CD4-positive, alpha-beta memory T cell (primary cell): ENCODE results near the gene TBC1D14. TPM values are rescaled to one million over a fixed set of nuclear protein-coding genes. Genes with fewer than 3 reads are reported as not detected.
"Not testable (repeated sequence)": the region's sequence is repeated elsewhere in the genome, so short reads cannot be mapped to it uniquely, and the experiment has no call there.

ENCODE experiments used
- CTCF ChIA-PET: fragments of 350-600 bp; sonication (Branson Sonifier 250); formaldehyde crosslinking; loops from one replicate; lab custom pipeline; 2021; ENCODE audit warnings: inconsistent platforms; ENCODE audit not compliant: partially characterized antibody; lab: Charles Lee
- POLR2A ChIA-PET: fragments of 350-600 bp; sonication (Branson Sonifier 250); formaldehyde crosslinking; loops from one replicate; lab custom pipeline; 2021; ENCODE audit not compliant: partially characterized antibody; lab: Charles Lee
- DNase-seq, 5 donors: peaks; one replicate each; pipeline versions ENCODE4 v3.0.0 to v3.0.0-alpha.2; 2020 to 2022; ENCODE audit warnings: mixed read lengths in 1 of 5
- H3K27ac ChIP-seq: one replicate; pipeline ENCODE4 v1.7.0; 2013; ENCODE audit warnings: low read depth, low read length
- H3K27me3 ChIP-seq: 2 replicates; pipeline ENCODE4 v1.7.0; 2013; ENCODE audit warnings: mild to moderate bottlenecking, low read length, moderate library complexity; ENCODE audit not compliant: insufficient read depth
- H3K36me3 ChIP-seq: 2 replicates; pipeline ENCODE4 v1.7.0; 2013; ENCODE audit warnings: mild to moderate bottlenecking, low read length, moderate library complexity; ENCODE audit not compliant: insufficient read depth
- H3K4me1 ChIP-seq: 2 replicates; pipeline ENCODE4 v1.7.0; 2013; ENCODE audit warnings: mild to moderate bottlenecking, low read length, moderate library complexity; ENCODE audit not compliant: insufficient read depth
- H3K4me3 ChIP-seq, 2 donors: one replicate each; pipeline ENCODE4 v1.7.0; 2013; ENCODE audit warnings: low read length in 2 of 2, mild to moderate bottlenecking in 1 of 2
- H3K9me3 ChIP-seq, 2 donors: one replicate each; pipeline ENCODE4 v1.7.0; 2013; ENCODE audit warnings: low read length in 2 of 2, control low read depth in 1 of 2; ENCODE audit not compliant: control insufficient read depth in 1 of 2
- H3K27ac Mint-ChIP-seq, 7 donors: one replicate each; pipeline ENCODE4 v1.8.0; 2020 to 2021; ENCODE audit warnings: mixed read lengths in 7 of 7, mild to moderate bottlenecking in 6 of 7, inconsistent platforms in 3 of 7, moderate library complexity in 3 of 7
- H3K27me3 Mint-ChIP-seq, 2 donors: one replicate each; pipeline ENCODE4 v1.8.0; 2020 to 2021; ENCODE audit warnings: mixed read lengths in 2 of 2
- H3K36me3 Mint-ChIP-seq, 2 donors: one replicate each; pipeline ENCODE4 v1.8.0; 2020 to 2021; ENCODE audit warnings: mixed read lengths in 2 of 2, inconsistent platforms in 1 of 2, mild to moderate bottlenecking in 1 of 2
- H3K4me1 Mint-ChIP-seq, 4 donors: one replicate each; pipeline ENCODE4 v1.8.0; 2020 to 2021; ENCODE audit warnings: mixed read lengths in 4 of 4, mild to moderate bottlenecking in 1 of 4
- H3K4me3 Mint-ChIP-seq, 8 donors: one replicate each; pipeline ENCODE4 v1.8.0; 2020 to 2021; ENCODE audit warnings: mixed read lengths in 8 of 8, mild to moderate bottlenecking in 7 of 8, moderate library complexity in 6 of 8, inconsistent platforms in 3 of 8
- H3K9me3 Mint-ChIP-seq, 8 donors: one replicate each; pipeline ENCODE4 v1.8.0; 2020 to 2021; ENCODE audit warnings: mixed read lengths in 8 of 8, mild to moderate bottlenecking in 5 of 8, inconsistent platforms in 3 of 8, moderate library complexity in 1 of 8
- intact Hi-C: fragments of 100-400 bp; cut with micrococcal nuclease; formaldehyde crosslinking; loops from one replicate; pipeline ENCODE4 v1.15.1; 2023
- polyA plus RNA-seq, 2 donors: library from polyadenylated mRNA; unstranded; fragments of 300-500 nt; fragmentation: Illumina TruSeq; gene quantifications; one replicate each; pipeline ENCODE4 v1.2.3, GENCODE V29; 2021
- total RNA-seq, 2 experiments: library from RNA; stranded (reverse); gene quantifications; one replicate each; pipeline ENCODE4 v1.2.3, GENCODE V29; 2021

The TBC1D14 gene
- total and polyA plus RNA-seq, 4 experiments from 2014 or later: 40.7 to 80.7 (median 63.0) TPM

DNA sequence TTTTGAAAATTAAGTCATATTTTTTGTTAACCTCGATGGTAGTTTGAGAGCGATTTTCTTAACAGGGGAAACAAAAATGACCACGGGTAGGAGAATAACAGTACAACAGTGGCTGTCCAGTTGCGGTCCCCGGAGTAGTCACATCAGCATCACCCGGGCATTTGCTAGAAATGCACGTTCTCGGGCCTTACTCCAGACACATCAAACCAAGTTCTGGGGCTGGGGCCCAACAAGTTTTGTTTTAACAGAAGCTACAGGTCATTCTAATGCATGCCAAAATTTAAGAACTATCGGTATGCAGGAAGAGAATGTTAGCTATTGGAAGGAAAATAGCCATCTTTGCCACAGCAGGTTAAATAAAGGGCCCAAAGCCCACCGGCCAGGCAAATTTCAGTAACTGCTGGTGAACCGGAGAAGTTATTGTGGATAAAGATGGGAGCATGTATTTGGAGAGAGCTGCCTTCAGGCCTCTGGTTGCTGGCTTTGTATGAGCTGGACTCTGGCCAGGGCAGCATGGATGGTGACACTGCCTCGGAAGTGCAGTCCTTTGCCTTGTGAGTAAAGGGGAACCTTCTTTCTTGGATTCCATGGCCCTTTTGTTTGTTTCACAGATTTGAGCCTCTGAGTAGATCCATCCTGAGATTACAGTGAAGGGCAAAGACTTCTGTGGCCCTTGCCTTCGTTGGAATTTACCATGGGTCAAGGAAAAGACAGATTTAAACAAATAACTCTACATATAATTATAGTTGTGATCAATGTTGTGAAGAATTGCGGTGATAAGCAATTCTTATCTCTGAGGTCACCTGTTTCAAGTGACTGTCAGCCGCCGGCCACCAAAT lies 62.1 kb downstream of the TBC1D14 start:
- intact Hi-C loops: loop anchor here (5.0 kb wide), 1 partner anchor 54 kb away; no protein-coding TSS in a partner anchor
- POLR2A ChIA-PET: interaction anchor here (1.3 to 3.5 kb wide), 2 partner anchors 15 to 44 kb away, joined by 3 to 24 read pairs; no protein-coding TSS in a partner anchor
- H3K27ac Mint-ChIP-seq: peak overlapping the region in 5 of 7 donors; percentile 23 to 72 (median 46)

GRCh38 chr4:6972375-6972650 lies 62.7 kb downstream of the TBC1D14 start:
- Mint-ChIP-seq H3K4me3 (no peak overlapping the region), H3K36me3 (peaks cover 15 to 40% of the 10 kb centered on the region in 2 donors), H3K9me3 (no peaks in the 10 kb centered on the region), H3K27ac (peak overlapping the region in 4 of 7 donors; percentile 4 to 72 (median 48)), H3K4me1 (peaks cover 16 to 29% (median 20%) of the 10 kb centered on the region in 4 donors), H3K27me3 (no peaks in the 10 kb centered on the region)
- Histone ChIP-seq H3K27ac (no peak overlapping the region), H3K27me3 (no peaks in the 10 kb centered on the region), H3K36me3 (peaks cover 34% of the 10 kb centered on the region), H3K4me3 (no peak overlapping the region), H3K9me3 (no peaks in the 10 kb centered on the region), H3K4me1 (peaks cover 9% of the 10 kb centered on the region)
- ChIA-PET POLR2A (interaction anchor here (1.3 to 3.5 kb wide), 2 partner anchors 14 to 45 kb away, joined by 3 to 24 read pairs; no protein-coding TSS in a partner anchor), CTCF (interaction anchor here (1.2 to 4.0 kb wide), 6 partner anchors 11 to 98 kb away, joined by 4 to 26 read pairs (median 9); no protein-coding TSS in a partner anchor)
- DNase-seq: no peak
- intact Hi-C loops: loop anchor here (5.0 kb wide), 1 partner anchor 55 kb away; no protein-coding TSS in a partner anchor

More for the DNA sequence above, 62.1 kb downstream of the TBC1D14 start:
- CTCF ChIA-PET: interaction anchor here (1.2 to 4.0 kb wide), 7 partner anchors 11 to 98 kb away, joined by 3 to 26 read pairs (median 6); no protein-coding TSS in a partner anchor
- H3K27me3 ChIP-seq: no peaks in the 10 kb centered on the region
- DNase-seq: no peak
- Mint-ChIP-seq H3K36me3 (peaks cover 18 to 43% of the 10 kb centered on the region in 2 donors), H3K27me3 (no peaks in the 10 kb centered on the region), H3K4me1 (peaks cover 16 to 29% (median 23%) of the 10 kb centered on the region in 4 donors), H3K4me3 (no peak overlapping the region), H3K9me3 (no peaks in the 10 kb centered on the region)
- no peaks in the 10 kb centered on the region for H3K9me3 ChIP-seq
- H3K4me1 ChIP-seq: peaks cover 9% of the 10 kb centered on the region
- no peak overlapping the region for H3K27ac ChIP-seq
- H3K36me3 ChIP-seq: peaks cover 34% of the 10 kb centered on the region
- no peak overlapping the region for H3K4me3 ChIP-seq

DNA sequence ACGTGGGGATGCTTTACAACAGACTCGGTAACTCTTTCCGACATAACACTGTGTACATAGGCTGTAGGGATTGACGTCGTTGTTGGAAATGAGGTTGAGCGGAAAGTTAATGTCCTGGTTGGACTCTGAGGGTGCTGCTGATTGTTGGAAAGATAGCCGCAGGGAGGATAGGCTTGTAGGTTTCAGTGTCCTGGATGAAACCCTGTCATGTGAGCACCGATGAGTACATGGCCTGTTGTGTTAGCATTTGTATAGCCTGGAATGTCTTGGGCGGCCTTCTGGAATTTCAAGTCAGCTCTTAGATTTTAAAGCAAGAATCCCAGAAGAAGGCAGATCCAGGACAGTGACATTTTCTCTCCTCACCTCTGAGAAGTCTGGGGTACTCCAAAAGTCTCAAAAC lies 63.3 kb downstream of the TBC1D14 start:
- no peak overlapping the region for H3K4me3 ChIP-seq
- Mint-ChIP-seq H3K27ac (peak overlapping the region in 4 of 7 donors; percentile 65 to 87 (median 78)), H3K4me3 (no peak overlapping the region), H3K36me3 (peaks cover 13 to 35% of the 10 kb centered on the region in 2 donors), H3K4me1 (peaks cover 16 to 29% (median 20%) of the 10 kb centered on the region in 4 donors), H3K9me3 (no peaks in the 10 kb centered on the region), H3K27me3 (no peaks in the 10 kb centered on the region)
- H3K36me3 ChIP-seq: peaks cover 28% of the 10 kb centered on the region
- peaks cover 9% of the 10 kb centered on the region for H3K4me1 ChIP-seq
- H3K9me3 ChIP-seq: no peaks in the 10 kb centered on the region
- ChIA-PET CTCF (interaction anchor here (1.1 to 4.0 kb wide), 11 partner anchors 12 to 97 kb away, joined by 3 to 30 read pairs (median 12); partner anchors contain the start of genes GRPEL1 and TBC1D14), POLR2A (interaction anchor here (1.3 to 3.5 kb wide), 4 partner anchors 14 to 64 kb away, joined by 3 to 24 read pairs (median 12); partner anchors contain the start of gene TBC1D14)
- intact Hi-C loops: loop anchor here (5.0 kb wide), 1 partner anchor 56 kb away; no protein-coding TSS in a partner anchor
- no peaks in the 10 kb centered on the region for H3K27me3 ChIP-seq
- no peak overlapping the region for H3K27ac ChIP-seq
- DNase-seq: no peak

GRCh38 chr4:6974138-6974848 lies 64.7 kb downstream of the TBC1D14 start:
- Mint-ChIP-seq H3K27ac (peak overlapping the region; percentile 48 to 86 (median 72)), H3K9me3 (no peaks in the 10 kb centered on the region), H3K36me3 (peaks cover 9 to 26% of the 10 kb centered on the region in 2 donors), H3K4me1 (peaks cover 18 to 35% (median 19%) of the 10 kb centered on the region in 4 donors), H3K4me3 (no peak overlapping the region), H3K27me3 (no peaks in the 10 kb centered on the region)
- H3K27ac ChIP-seq: no peak overlapping the region
- no peaks in the 10 kb centered on the region for H3K27me3 ChIP-seq
- H3K4me3 ChIP-seq: no peak overlapping the region
- intact Hi-C loops: loop anchor here (1.0 to 5.0 kb wide), 4 partner anchors 13 to 96 kb away; partner anchors contain the start of gene TADA2B
- peaks cover 18% of the 10 kb centered on the region for H3K36me3 ChIP-seq
- DNase-seq: peak; percentile 73 to 83 (median 76)
- ChIA-PET POLR2A (interaction anchor here (0.5 to 3.5 kb wide), 14 partner anchors 11 to 300 kb away, joined by 3 to 24 read pairs (median 4); partner anchors contain the start of genes GRPEL1, TADA2B and TBC1D14), CTCF (interaction anchor here (0.6 to 4.0 kb wide), 38 partner anchors 8 to 279 kb away, joined by 3 to 30 read pairs (median 4); partner anchors contain the start of genes GRPEL1, TADA2B and TBC1D14)
- H3K4me1 ChIP-seq: peaks cover 9% of the 10 kb centered on the region
- H3K9me3 ChIP-seq: no peaks in the 10 kb centered on the region

- H3K27ac Mint-ChIP-seq, CTCF ChIA-PET, H3K4me3 ChIP-seq, POLR2A ChIA-PET, DNase-seq, H3K27me3 ChIP-seq, H3K27ac ChIP-seq, H3K4me1 ChIP-seq, H3K4me3 Mint-ChIP-seq, H3K27me3 Mint-ChIP-seq, H3K9me3 ChIP-seq, H3K36me3 ChIP-seq, H3K9me3 Mint-ChIP-seq, intact Hi-C loops: not testable (repeated sequence)
- peaks cover 9 to 20% of the 10 kb centered on the region in 2 donors for H3K36me3 Mint-ChIP-seq
- peaks cover 24 to 49% (median 27%) of the 10 kb centered on the region in 4 donors for H3K4me1 Mint-ChIP-seq
Observed at GRCh38 chr4:6977846-6978245, 68.2 kb downstream of the TBC1D14 start.

GRCh38 chr4:6983544-6984142 lies 74.0 kb downstream of the TBC1D14 start:
- Histone ChIP-seq H3K9me3 (no peaks in the 10 kb centered on the region), H3K4me1 (peaks cover 46% of the 10 kb centered on the region), H3K27ac (no peak overlapping the region), H3K36me3 (no peaks in the 10 kb centered on the region), H3K4me3 (no peak overlapping the region), H3K27me3 (no peaks in the 10 kb centered on the region)
- no peak for DNase-seq
- intact Hi-C loops: no loop called here
- H3K36me3 Mint-ChIP-seq: peaks cover 0 to 27% of the 10 kb centered on the region in 2 donors
- ChIA-PET CTCF (interaction anchor here (1.3 to 3.6 kb wide), 3 partner anchors 9 to 87 kb away, joined by 4 to 21 read pairs (median 5); no protein-coding TSS in a partner anchor), POLR2A (interaction anchor here (0.6 kb wide), 1 partner anchor 57 kb away, joined by 3 read pairs; no protein-coding TSS in a partner anchor)
- H3K27ac Mint-ChIP-seq: peak overlapping the region; percentile 17 to 91 (median 54)
- H3K27me3 Mint-ChIP-seq: no peaks in the 10 kb centered on the region
- H3K9me3 Mint-ChIP-seq: no peaks in the 10 kb centered on the region
- peaks cover 49 to 76% (median 55%) of the 10 kb centered on the region in 4 donors for H3K4me1 Mint-ChIP-seq
- peak overlapping the region in 1 of 8 donors; percentile 43 for H3K4me3 Mint-ChIP-seq
